Peyer's patch (tissue), 4 donors: ENCODE measurements around the gene TSHZ1. TPM values are rescaled to one million over a fixed set of nuclear protein-coding genes. Genes with fewer than 3 reads are reported as not detected.
"Not testable (repeated sequence)": the region's sequence is repeated elsewhere in the genome, so short reads cannot be mapped to it uniquely, and the experiment has no call there.

Experiments
- DNase-seq, 3 donors: peaks; one replicate each; pipeline ENCODE4 v3.0.0-alpha.2; 2017 to 2019
- H3K27ac ChIP-seq, 4 donors: fragments of 200-600 bp; sonication (generic); one replicate each; pipeline ENCODE4 v1.5.1; 2016 to 2019
- H3K27me3 ChIP-seq, 2 donors: fragments of 200-600 bp; sonication (generic); one replicate each; pipeline ENCODE4 v1.5.1; 2019
- H3K36me3 ChIP-seq, 3 donors: fragments of 200-600 bp; sonication (generic); one replicate each; pipeline ENCODE4 v1.5.1; 2016 to 2019
- H3K4me1 ChIP-seq, 4 donors: fragments of 200-600 bp; sonication (generic); one replicate each; pipeline ENCODE4 v1.5.1; 2016 to 2019
- H3K4me3 ChIP-seq, 4 donors: fragments of 200-600 bp; sonication (generic); 1 replicate in 3 of 4; 2 replicates in 1 of 4; pipeline ENCODE4 v1.5.1; 2016 to 2019; ENCODE audit warnings: mild to moderate bottlenecking in 1 of 4
- H3K9me3 ChIP-seq, 4 donors: fragments of 200-600 bp; sonication (generic); one replicate each; pipeline ENCODE4 v1.5.1; 2016 to 2019; ENCODE audit warnings: mild to moderate bottlenecking in 1 of 4
- CTCF ChIP-seq, 6 experiments: fragments of 450-650 bp in 4 of 6; fragments of 200-600 bp in 2 of 6; sonication (generic) in 1 of 6; IDR thresholded peaks; one replicate each; pipeline ENCODE4 v1.5.1; 2017 to 2019; ENCODE audit warnings: antibody characterized with exemption in 6 of 6, mild to moderate bottlenecking in 3 of 6, moderate library complexity in 1 of 6
- POLR2A ChIP-seq, 2 donors: fragments of 450-650 bp; IDR thresholded peaks; one replicate each; pipeline ENCODE4 v1.5.1; 2017; ENCODE audit warnings: antibody characterized with exemption in 2 of 2, mild to moderate bottlenecking in 2 of 2, moderate library complexity in 2 of 2
- total RNA-seq, 4 donors: library from RNA; depleted of rRNA; stranded (reverse); fragments of >200 nt; gene quantifications; one replicate each; pipeline ENCODE4 v1.1.0, GENCODE V29; 2016

The TSHZ1 gene
- total RNA-seq, 4 donors from 2014 or later: 12.4 to 34.8 (median 28.4) TPM

- no peak for DNase-seq
- H3K27ac ChIP-seq: no peak overlapping the region
- H3K36me3 ChIP-seq: no peaks in the 10 kb centered on the region
- TF ChIP-seq POLR2A (IDR thresholded peaks at IDR 0.05): no peak
- no peak for TF ChIP-seq CTCF (IDR thresholded peaks at IDR 0.05)
- no peaks in the 10 kb centered on the region for H3K27me3 ChIP-seq
- H3K9me3 ChIP-seq: no peaks in the 10 kb centered on the region
- no peak overlapping the region for H3K4me3 ChIP-seq
- no peaks in the 10 kb centered on the region for H3K4me1 ChIP-seq
Observed at GRCh38 chr18:75323821-75324585, 113.4 kb downstream of the TSHZ1 start.

DNA sequence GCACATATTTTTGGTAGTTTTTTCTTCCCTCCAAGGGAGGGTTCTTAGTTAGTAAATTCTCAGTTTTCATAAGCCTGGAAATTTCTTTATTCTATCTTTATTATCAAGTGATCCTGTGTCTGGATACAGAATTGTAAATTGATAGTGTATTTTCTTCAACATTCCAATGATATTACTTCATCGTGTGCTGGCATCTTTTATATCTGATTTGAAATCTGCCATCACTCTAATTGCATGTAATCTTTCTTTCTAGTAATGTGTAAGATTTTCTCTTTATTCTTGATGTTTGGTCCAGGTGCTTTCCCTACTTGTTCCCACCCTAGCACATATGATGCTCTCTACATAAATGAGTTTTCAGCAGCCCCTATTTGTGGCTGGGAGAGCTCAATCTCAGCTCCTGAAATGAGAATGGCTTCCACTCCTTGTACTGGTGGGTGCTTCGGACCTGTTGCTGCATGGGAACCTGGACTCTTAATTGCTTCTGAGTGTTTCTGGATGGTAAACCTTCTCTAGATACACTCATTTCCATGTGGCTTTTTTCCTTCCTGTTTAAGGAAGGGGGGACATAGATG, 114.2 kb downstream of the TSHZ1 start:
- DNase-seq: no peak
- no peak for TF ChIP-seq CTCF (IDR thresholded peaks at IDR 0.05)
- TF ChIP-seq POLR2A (IDR thresholded peaks at IDR 0.05): no peak
- H3K27me3 ChIP-seq: no peaks in the 10 kb centered on the region

GRCh38 chr18:75329753-75330152, 119.2 kb downstream of the TSHZ1 start:
- not testable (repeated sequence) for H3K9me3 ChIP-seq, H3K27me3 ChIP-seq, H3K36me3 ChIP-seq, H3K4me1 ChIP-seq, H3K4me3 ChIP-seq, DNase-seq, H3K27ac ChIP-seq

More for the DNA sequence above, 114.2 kb downstream of the TSHZ1 start:
- no peaks in the 10 kb centered on the region for H3K9me3 ChIP-seq
- H3K4me1 ChIP-seq: no peaks in the 10 kb centered on the region
- H3K27ac ChIP-seq: no peak overlapping the region
- H3K4me3 ChIP-seq: no peak overlapping the region
- no peaks in the 10 kb centered on the region for H3K36me3 ChIP-seq

GRCh38 chr18:75330308-75330707, 119.7 kb downstream of the TSHZ1 start:
- TF ChIP-seq CTCF (IDR thresholded peaks at IDR 0.05) (no peak), POLR2A (IDR thresholded peaks at IDR 0.05) (no peak)
- no peaks in the 10 kb centered on the region for H3K9me3 ChIP-seq
- no peaks in the 10 kb centered on the region for H3K27me3 ChIP-seq
- no peak overlapping the region for H3K27ac ChIP-seq
- H3K4me1 ChIP-seq: no peaks in the 10 kb centered on the region
- DNase-seq: no peak
- no peaks in the 10 kb centered on the region for H3K36me3 ChIP-seq
- H3K4me3 ChIP-seq: no peak overlapping the region

GRCh38 chr18:75334869-75335268, 124.3 kb downstream of the TSHZ1 start:
- Histone ChIP-seq H3K4me1 (no peaks in the 10 kb centered on the region), H3K27ac (no peak overlapping the region), H3K27me3 (no peaks in the 10 kb centered on the region), H3K9me3 (no peaks in the 10 kb centered on the region), H3K36me3 (no peaks in the 10 kb centered on the region), H3K4me3 (no peak overlapping the region)
- TF ChIP-seq CTCF (IDR thresholded peaks at IDR 0.05): no peak
- no peak for TF ChIP-seq POLR2A (IDR thresholded peaks at IDR 0.05)
- DNase-seq: no peak

GRCh38 chr18:75335511-75335910, 124.9 kb downstream of the TSHZ1 start:
- Histone ChIP-seq H3K27me3 (no peaks in the 10 kb centered on the region), H3K27ac (no peak overlapping the region)
- DNase-seq: no peak

More at GRCh38 chr18:75335511-75335910, 124.9 kb downstream of the TSHZ1 start:
- Histone ChIP-seq H3K4me1 (no peaks in the 10 kb centered on the region), H3K36me3 (no peaks in the 10 kb centered on the region), H3K4me3 (no peak overlapping the region), H3K9me3 (no peaks in the 10 kb centered on the region)
- TF ChIP-seq CTCF (IDR thresholded peaks at IDR 0.05) (no peak), POLR2A (IDR thresholded peaks at IDR 0.05) (no peak)
